SU-DHL-6 (cell line): ENCODE data around the gene CDKAL1.
"Not testable (repeated sequence)": the region's sequence is repeated elsewhere in the genome, so short reads cannot be mapped to it uniquely, and the experiment has no call there.

ENCODE experiments used
- CTCF ChIP-seq: fragments of 200-600 bp; sonication (generic); IDR thresholded peaks from one replicate; pipeline ENCODE4 v1.5.1; 2017; ENCODE audit warnings: antibody characterized with exemption, mild to moderate bottlenecking, low read length, moderate library complexity; ENCODE audit not compliant: insufficient read depth, poor library complexity, severe bottlenecking
- EZH2phosphoT487 ChIP-seq: fragments of 200-600 bp; sonication (generic), shearing (Covaris generic); conservative IDR thresholded peaks from 2 replicates; pipeline ENCODE4 v1.6.1; 2018; ENCODE audit warnings: mild to moderate bottlenecking, antibody characterized with exemption, low read length, moderate library complexity, mixed read lengths

GRCh38 chr6:20529086-20529448, 5.2 kb upstream of the CDKAL1 start:
- TF ChIP-seq CTCF: peak; percentile 17
- TF ChIP-seq EZH2phosphoT487: not testable (repeated sequence)
